ENCODE measurements around the gene GIMAP1. TPM values are rescaled to one million over a fixed set of nuclear protein-coding genes. Genes with fewer than 3 reads are reported as not detected.
"Not testable (repeated sequence)": the region's sequence is repeated elsewhere in the genome, so short reads cannot be mapped to it uniquely, and the experiment has no call there.

The GIMAP1 gene
- total and polyA plus RNA-seq, 9 donors: 0.58 to 6.2 (median 2.7) TPM

GRCh38 chr7:150678601-150679000 is 37.8 kb upstream of the GIMAP1 start:
- H3K27me3 ChIP-seq; H3K9me3 ChIP-seq; H3K27ac ChIP-seq; H3K36me3 ChIP-seq; H3K4me3 ChIP-seq; DNase-seq; H3K4me1 ChIP-seq (ENCODE audit: insufficient read depth); intact Hi-C loops (cut with DNase I): not testable (repeated sequence)
- WGBS, 3 donors: 81 to 90% (median 87%) methylated on average over 11 of the region's 11 CpGs

- H3K27me3 ChIP-seq; H3K36me3 ChIP-seq; H3K27ac ChIP-seq; intact Hi-C loops (cut with DNase I); DNase-seq; H3K9me3 ChIP-seq; H3K4me3 ChIP-seq; H3K4me1 ChIP-seq (ENCODE audit: insufficient read depth): not testable (repeated sequence)
- 71 to 81% (median 80%) methylated on average over 2 of the region's 2 CpGs for WGBS, 3 donors
Observed at GRCh38 chr7:150680364-150680763, 36.0 kb upstream of the GIMAP1 start.

- no peaks in the 10 kb centered on the region for H3K27me3 ChIP-seq
- no peaks in the 10 kb centered on the region for H3K36me3 ChIP-seq
- no peaks in the 10 kb centered on the region for H3K9me3 ChIP-seq
- DNase-seq: no peak
- intact Hi-C loops (cut with DNase I): no loop called here
- TF ChIP-seq POLR2A (IDR thresholded peaks at IDR 0.05): no peak
- no peak for TF ChIP-seq CTCF (IDR thresholded peaks at IDR 0.05)
- no peak for TF ChIP-seq EP300 (IDR thresholded peaks at IDR 0.05)
- H3K4me3 ChIP-seq: peak within 1 kb of the TSS; percentile 45
- no peaks in the 10 kb centered on the region for H3K4me1 ChIP-seq (ENCODE audit: insufficient read depth)
- WGBS, 3 donors: 1 to 9% (median 3%) methylated on average over 6 of the region's 6 CpGs
- peak within 1 kb of the TSS; percentile 1 to 75 for H3K27ac ChIP-seq
Observed at GRCh38 chr7:150685219-150686029, 31.0 kb upstream of the GIMAP1 start, which contains the start of gene GIMAP2. Gene GIMAP2, plus strand, starts transcription at chr7:150685706. Its CDS starts 1,354 bp downstream, at chr7:150687060.

GRCh38 chr7:150686030-150686631 is 30.3 kb upstream of the GIMAP1 start:
- peak overlapping the region in 1 of 2 donors; percentile 75 for H3K27ac ChIP-seq
- TF ChIP-seq POLR2A (IDR thresholded peaks at IDR 0.05) (no peak), EP300 (IDR thresholded peaks at IDR 0.05) (no peak), CTCF (IDR thresholded peaks at IDR 0.05) (no peak)
- peaks cover 0 to 1% of the 10 kb centered on the region in 2 donors for H3K9me3 ChIP-seq
- no peaks in the 10 kb centered on the region for H3K4me1 ChIP-seq (ENCODE audit: insufficient read depth)
- intact Hi-C loops (cut with DNase I): no loop called here
- H3K4me3 ChIP-seq: peak overlapping the region; percentile 45
- no peaks in the 10 kb centered on the region for H3K36me3 ChIP-seq
- H3K27me3 ChIP-seq: no peaks in the 10 kb centered on the region
- 15 to 30% (median 21%) methylated on average over 8 to 9 of the region's 9 CpGs for WGBS, 3 donors
- no peak for DNase-seq

GRCh38 chr7:150688630-150689029 is 27.8 kb upstream of the GIMAP1 start:
- intact Hi-C loops (cut with DNase I): no loop called here

More at GRCh38 chr7:150688630-150689029, 27.8 kb upstream of the GIMAP1 start:
- Histone ChIP-seq H3K27me3 (no peaks in the 10 kb centered on the region), H3K9me3 (peaks cover 0 to 11% of the 10 kb centered on the region in 2 donors), H3K27ac (no peak overlapping the region), H3K36me3 (no peaks in the 10 kb centered on the region), H3K4me3 (no peak overlapping the region), H3K4me1 (ENCODE audit: insufficient read depth) (no peaks in the 10 kb centered on the region)
- WGBS, 3 donors: 95 to 97% (median 95%) methylated on average over 6 of the region's 6 CpGs
- TF ChIP-seq EP300 (IDR thresholded peaks at IDR 0.05) (no peak), POLR2A (IDR thresholded peaks at IDR 0.05) (no peak), CTCF (IDR thresholded peaks at IDR 0.05) (no peak)
- DNase-seq: no peak

Data from ovary (tissue), 9 donors.